ENCODE data around the gene N4BP3.

DNA sequence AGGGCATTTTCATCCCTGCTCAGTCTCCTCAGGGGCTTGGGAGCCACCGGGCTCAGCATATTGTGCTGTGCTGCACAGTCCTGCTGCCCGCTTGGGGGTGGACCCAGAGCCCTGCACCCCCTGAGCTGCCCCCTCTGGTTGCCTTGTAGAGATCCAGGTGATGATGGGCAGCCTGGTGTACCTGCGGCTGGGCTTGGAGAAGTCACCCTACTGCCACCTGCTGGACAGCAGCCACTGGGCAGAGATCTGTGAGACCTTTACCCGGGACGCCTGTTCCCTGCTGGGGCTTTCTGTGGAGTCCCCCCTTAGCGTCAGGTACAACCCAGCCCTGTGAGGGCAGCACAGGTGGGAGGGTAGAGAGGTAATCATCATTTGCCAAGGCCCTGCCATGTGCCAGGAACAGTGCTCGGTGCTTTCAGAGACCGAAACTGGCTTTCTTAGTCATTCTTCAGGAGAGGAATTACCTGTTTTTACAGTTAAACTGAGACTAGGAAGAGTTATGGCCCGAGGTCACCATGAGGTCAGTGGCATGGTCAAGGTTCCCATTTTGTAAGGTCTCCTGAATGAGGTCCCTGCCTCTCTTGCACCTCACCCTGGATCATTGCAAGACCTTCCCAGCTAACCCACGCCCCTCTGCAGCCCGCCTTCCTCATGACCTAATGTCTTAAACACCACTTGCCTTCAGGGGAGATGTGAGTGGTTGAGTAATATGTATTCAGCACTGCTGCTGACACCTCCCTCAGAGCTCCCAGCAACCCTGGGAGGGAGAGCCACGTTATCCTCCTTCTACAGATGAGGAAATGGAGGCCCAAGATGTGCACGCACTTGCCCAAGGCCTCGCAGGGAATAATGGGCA is 32.9 kb downstream of the N4BP3 start:
- TF ChIP-seq POLR2A (IDR thresholded peaks at IDR 0.05): no peak
- no peak for TF ChIP-seq POLR2AphosphoS5 (IDR thresholded peaks at IDR 0.05)
- TF ChIP-seq, protein P1, sequence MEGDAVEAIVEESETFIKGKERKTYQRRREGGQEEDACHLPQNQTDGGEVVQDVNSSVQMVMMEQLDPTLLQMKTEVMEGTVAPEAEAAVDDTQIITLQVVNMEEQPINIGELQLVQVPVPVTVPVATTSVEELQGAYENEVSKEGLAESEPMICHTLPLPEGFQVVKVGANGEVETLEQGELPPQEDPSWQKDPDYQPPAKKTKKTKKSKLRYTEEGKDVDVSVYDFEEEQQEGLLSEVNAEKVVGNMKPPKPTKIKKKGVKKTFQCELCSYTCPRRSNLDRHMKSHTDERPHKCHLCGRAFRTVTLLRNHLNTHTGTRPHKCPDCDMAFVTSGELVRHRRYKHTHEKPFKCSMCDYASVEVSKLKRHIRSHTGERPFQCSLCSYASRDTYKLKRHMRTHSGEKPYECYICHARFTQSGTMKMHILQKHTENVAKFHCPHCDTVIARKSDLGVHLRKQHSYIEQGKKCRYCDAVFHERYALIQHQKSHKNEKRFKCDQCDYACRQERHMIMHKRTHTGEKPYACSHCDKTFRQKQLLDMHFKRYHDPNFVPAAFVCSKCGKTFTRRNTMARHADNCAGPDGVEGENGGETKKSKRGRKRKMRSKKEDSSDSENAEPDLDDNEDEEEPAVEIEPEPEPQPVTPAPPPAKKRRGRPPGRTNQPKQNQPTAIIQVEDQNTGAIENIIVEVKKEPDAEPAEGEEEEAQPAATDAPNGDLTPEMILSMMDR (IDR thresholded peaks at IDR 0.05): peak; percentile 23 to 63
- no peak for TF ChIP-seq EP300 (IDR thresholded peaks at IDR 0.05)

All from suprapubic skin (tissue), 4 donors.